ENCODE data around the gene SYP.

The SYP gene

DNA sequence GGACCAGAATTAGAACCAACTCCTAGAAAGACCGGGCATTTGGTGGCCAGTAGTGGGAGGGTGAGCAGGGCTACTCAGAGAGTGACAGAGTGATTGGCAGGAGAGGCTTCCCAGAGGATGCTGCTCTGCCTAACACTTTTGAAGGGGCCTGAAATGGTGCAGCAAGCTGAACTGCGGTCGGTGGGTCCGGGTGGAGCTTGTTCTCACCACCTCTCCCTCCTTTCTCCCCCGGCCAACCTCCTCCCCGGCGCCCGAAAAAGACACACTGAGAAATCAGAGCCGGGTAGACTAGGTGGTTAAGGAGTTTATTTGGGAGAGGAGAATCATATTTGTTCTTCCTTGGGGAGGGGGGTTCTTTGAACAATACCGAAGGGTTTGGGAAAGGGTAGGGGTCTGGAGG is 12.5 kb downstream of the SYP start:
- no peaks in the 10 kb centered on the region for H3K27me3 ChIP-seq (ENCODE audit: insufficient read depth, low read length)
- no peak overlapping the region for H3K27ac ChIP-seq (ENCODE audit: low read length)
- peak overlapping the region; percentile 61; the same call in 1 of the 2 replicates for H3K4me3 ChIP-seq (ENCODE audit: low read length)
- H3K36me3 ChIP-seq (ENCODE audit: insufficient read depth, low read depth, low read length), result no peaks in the 10 kb centered on the region
- H3K4me1 ChIP-seq (ENCODE audit: insufficient read depth, low read length), result no peaks in the 10 kb centered on the region; the same call in 1 of the 2 replicates
- no peaks in the 10 kb centered on the region for H3K9me3 ChIP-seq (ENCODE audit: insufficient read depth, low read depth, low read length)
- H3K9ac ChIP-seq (ENCODE audit: low read depth, low read length), result peak overlapping the region; percentile 27; the same call in 1 of the 2 replicates

GRCh38 chrX:49187028-49187394 is 13.0 kb downstream of the SYP start:
- Histone ChIP-seq H3K27me3 (ENCODE audit: insufficient read depth, low read length) (no peaks in the 10 kb centered on the region), H3K4me1 (ENCODE audit: insufficient read depth, low read length) (no peaks in the 10 kb centered on the region; the same call in 1 of the 2 replicates), H3K9me3 (ENCODE audit: insufficient read depth, low read depth, low read length) (no peaks in the 10 kb centered on the region), H3K27ac (ENCODE audit: low read length) (no peak overlapping the region), H3K9ac (ENCODE audit: low read depth, low read length) (peak overlapping the region; percentile 27; the same call in 1 of the 2 replicates), H3K4me3 (ENCODE audit: low read length) (peak overlapping the region; percentile 61), H3K36me3 (ENCODE audit: insufficient read depth, low read depth, low read length) (no peaks in the 10 kb centered on the region)

GRCh38 chrX:49186125-49187027 is 13.6 kb downstream of the SYP start, which contains the start of gene PRICKLE3:
PRICKLE3 (minus strand) TSS chrX:49186373; CDS start chrX:49186297, 76 bp downstream.
- no peaks in the 10 kb centered on the region; the same call in 1 of the 2 replicates for H3K4me1 ChIP-seq (ENCODE audit: insufficient read depth, low read length)
- H3K9me3 ChIP-seq (ENCODE audit: insufficient read depth, low read depth, low read length), result no peaks in the 10 kb centered on the region
- no peaks in the 10 kb centered on the region for H3K36me3 ChIP-seq (ENCODE audit: insufficient read depth, low read depth, low read length)
- peak within 1 kb of the TSS; percentile 27; the same call in 1 of the 2 replicates for H3K9ac ChIP-seq (ENCODE audit: low read depth, low read length)
- H3K27me3 ChIP-seq (ENCODE audit: insufficient read depth, low read length), result no peaks in the 10 kb centered on the region
- no peak within 1 kb of the TSS for H3K27ac ChIP-seq (ENCODE audit: low read length)
- peak within 1 kb of the TSS; percentile 62 for H3K4me3 ChIP-seq (ENCODE audit: low read length)

DNA sequence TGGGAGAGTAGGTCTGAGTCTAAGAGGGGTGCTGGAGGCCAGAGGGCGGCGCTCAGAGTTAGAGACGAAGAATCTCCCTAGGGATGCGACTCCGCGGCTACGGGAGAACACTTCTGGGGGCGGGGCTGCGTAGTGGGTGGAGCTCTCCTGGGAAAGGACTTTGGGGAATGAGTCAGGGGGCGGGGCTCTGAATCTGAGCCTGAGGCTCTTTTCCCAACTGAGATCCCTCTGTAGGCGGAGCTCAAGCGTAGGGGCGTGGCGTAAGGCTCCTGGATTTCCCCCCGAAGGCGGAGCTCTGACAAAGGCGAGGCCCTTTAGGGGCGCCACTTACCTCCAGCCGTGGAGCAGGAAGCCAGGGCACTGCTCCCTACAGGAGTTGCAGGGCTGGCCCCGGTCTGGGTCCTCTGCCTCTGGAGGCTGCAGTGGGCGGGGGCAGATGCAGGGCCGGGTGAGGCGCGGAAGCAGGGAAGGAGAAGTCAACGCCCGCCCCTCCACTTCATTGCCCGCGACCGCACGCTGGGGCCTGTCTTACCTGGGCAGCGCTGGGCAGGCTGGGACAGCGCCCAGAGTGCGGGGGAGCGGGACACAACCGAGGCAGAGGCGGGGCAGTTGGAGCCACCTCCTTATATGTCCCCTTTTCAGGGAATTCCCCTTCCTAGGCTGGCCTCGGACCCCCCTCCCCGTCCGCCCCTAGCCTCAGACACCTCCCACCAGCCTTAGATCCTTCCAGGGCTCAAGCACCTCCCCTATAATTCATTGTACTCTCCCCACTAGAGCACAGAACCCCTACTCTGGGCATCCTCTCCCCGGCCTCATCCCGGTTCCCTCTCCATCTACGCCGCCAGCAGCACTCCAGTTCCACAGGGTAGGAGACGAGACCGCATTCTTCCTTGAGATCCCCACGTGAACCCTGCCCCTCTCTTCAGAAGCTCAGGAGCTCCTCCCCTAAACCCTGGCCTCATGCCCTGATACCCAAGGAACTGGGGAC is 15.4 kb downstream of the SYP start:
- no peaks in the 10 kb centered on the region; the same call in 1 of the 2 replicates for H3K36me3 ChIP-seq (ENCODE audit: insufficient read depth, low read depth, low read length)
- no peaks in the 10 kb centered on the region for H3K27me3 ChIP-seq (ENCODE audit: insufficient read depth, low read length)
- no peaks in the 10 kb centered on the region for H3K9me3 ChIP-seq (ENCODE audit: insufficient read depth, low read depth, low read length)
- H3K4me1 ChIP-seq (ENCODE audit: insufficient read depth, low read length), result no peaks in the 10 kb centered on the region; the same call in 1 of the 2 replicates
- H3K27ac ChIP-seq (ENCODE audit: low read length), result no peak overlapping the region
- H3K9ac ChIP-seq (ENCODE audit: low read depth, low read length), result peak overlapping the region; percentile 51; the same call in 1 of the 2 replicates
- peak overlapping the region; percentile 62 for H3K4me3 ChIP-seq (ENCODE audit: low read length)

DNA sequence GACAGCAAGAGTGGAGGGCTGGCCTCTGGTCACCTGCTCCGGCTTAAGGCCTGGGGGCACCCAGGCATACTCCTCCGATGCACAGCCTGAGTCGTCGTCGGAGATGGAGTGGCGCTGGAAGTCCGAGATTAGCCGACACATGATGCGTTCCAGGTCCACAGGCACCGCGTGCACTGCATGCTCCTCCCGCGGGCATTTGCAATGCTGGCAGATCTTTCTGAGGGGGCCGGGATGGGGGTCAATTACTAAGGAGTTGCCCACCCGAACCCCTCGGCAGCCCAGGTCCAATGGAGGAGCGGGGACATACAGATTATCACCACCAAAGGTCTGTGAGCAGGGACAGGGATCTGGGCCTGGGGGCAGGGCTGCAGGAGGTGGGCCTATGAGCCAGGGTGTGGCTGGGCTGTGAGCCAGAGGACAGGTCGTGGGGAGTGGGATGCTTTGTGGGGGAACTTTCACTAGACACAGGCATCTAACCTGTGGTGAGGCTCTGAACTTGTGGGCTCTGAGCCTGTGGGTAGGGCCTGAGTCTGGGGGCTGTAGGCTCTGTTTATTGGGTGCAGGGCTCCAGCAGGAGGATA is 16.2 kb downstream of the SYP start:
- Histone ChIP-seq H3K27ac (ENCODE audit: low read length) (no peak overlapping the region), H3K36me3 (ENCODE audit: insufficient read depth, low read depth, low read length) (no peaks in the 10 kb centered on the region; the same call in 1 of the 2 replicates), H3K4me1 (ENCODE audit: insufficient read depth, low read length) (no peaks in the 10 kb centered on the region; the same call in 1 of the 2 replicates), H3K9ac (ENCODE audit: low read depth, low read length) (no peak overlapping the region), H3K27me3 (ENCODE audit: insufficient read depth, low read length) (no peaks in the 10 kb centered on the region), H3K9me3 (ENCODE audit: insufficient read depth, low read depth, low read length) (no peaks in the 10 kb centered on the region), H3K4me3 (ENCODE audit: low read length) (peak overlapping the region; percentile 26; the same call in 1 of the 2 replicates)

DNA sequence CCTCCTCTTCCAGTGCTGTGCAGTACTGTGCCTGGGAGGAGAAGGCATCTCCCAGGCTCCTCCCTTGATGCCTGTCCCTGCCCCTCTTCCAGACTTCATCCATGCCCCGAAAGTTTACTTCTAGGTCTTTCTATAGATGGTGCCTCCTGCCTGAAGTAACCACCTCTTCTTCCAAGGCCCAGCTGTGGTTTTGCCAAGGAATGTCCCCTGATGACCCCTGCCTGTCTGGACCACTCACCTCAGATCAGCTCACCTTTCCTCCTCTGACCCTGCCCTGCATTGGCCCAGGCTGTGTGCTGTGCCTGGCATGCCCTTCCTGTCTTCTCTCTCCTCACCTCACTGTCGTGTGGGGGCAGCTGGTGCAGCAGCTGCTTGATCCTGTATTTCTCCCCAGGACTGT is 20.6 kb downstream of the SYP start:
- H3K9ac ChIP-seq (ENCODE audit: low read depth, low read length), result no peak overlapping the region
- no peaks in the 10 kb centered on the region for H3K4me1 ChIP-seq (ENCODE audit: insufficient read depth, low read length)
- H3K4me3 ChIP-seq (ENCODE audit: low read length), result no peak overlapping the region
- H3K36me3 ChIP-seq (ENCODE audit: insufficient read depth, low read depth, low read length), result peaks cover 4% of the 10 kb centered on the region; the same call in 1 of the 2 replicates
- H3K27ac ChIP-seq (ENCODE audit: low read length), result no peak overlapping the region
- H3K27me3 ChIP-seq (ENCODE audit: insufficient read depth, low read length), result no peaks in the 10 kb centered on the region
- H3K9me3 ChIP-seq (ENCODE audit: insufficient read depth, low read depth, low read length), result no peaks in the 10 kb centered on the region

DNA sequence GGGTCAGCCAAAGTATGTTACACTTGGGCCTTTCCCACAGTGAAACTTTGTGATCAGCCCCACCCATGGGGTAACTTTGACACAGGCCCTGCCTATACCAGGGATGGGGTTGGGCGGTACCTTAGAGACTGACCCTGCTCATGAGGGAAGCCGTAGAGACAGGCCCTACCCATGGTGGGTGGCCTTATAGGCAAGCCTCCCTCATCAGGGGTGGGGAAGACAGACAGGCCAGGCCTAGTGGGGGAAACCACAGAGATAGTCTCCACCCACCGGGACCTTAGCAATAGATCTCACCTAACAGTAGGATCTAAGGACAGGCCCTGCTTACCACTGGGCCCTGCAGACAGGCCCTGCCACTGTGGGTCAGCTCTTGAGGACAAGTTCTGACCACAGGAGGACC is 21.5 kb downstream of the SYP start:
- Histone ChIP-seq H3K9me3 (ENCODE audit: insufficient read depth, low read depth, low read length) (no peaks in the 10 kb centered on the region), H3K36me3 (ENCODE audit: insufficient read depth, low read depth, low read length) (peaks cover 4% of the 10 kb centered on the region; the same call in 1 of the 2 replicates), H3K27ac (ENCODE audit: low read length) (no peak overlapping the region), H3K4me3 (ENCODE audit: low read length) (no peak overlapping the region), H3K4me1 (ENCODE audit: insufficient read depth, low read length) (no peaks in the 10 kb centered on the region), H3K27me3 (ENCODE audit: insufficient read depth, low read length) (no peaks in the 10 kb centered on the region), H3K9ac (ENCODE audit: low read depth, low read length) (no peak overlapping the region)

- Histone ChIP-seq H3K4me3 (ENCODE audit: low read length) (no peak overlapping the region), H3K36me3 (ENCODE audit: insufficient read depth, low read depth, low read length) (peaks cover 4% of the 10 kb centered on the region; the same call in 1 of the 2 replicates), H3K27me3 (ENCODE audit: insufficient read depth, low read length) (peaks cover 4% of the 10 kb centered on the region), H3K9ac (ENCODE audit: low read depth, low read length) (no peak overlapping the region), H3K4me1 (ENCODE audit: insufficient read depth, low read length) (no peaks in the 10 kb centered on the region), H3K9me3 (ENCODE audit: insufficient read depth, low read depth, low read length) (no peaks in the 10 kb centered on the region), H3K27ac (ENCODE audit: low read length) (no peak overlapping the region)
These were observed 22.0 kb downstream of the SYP start for GRCh38 chrX:49177873-49178480.

- H3K27me3 ChIP-seq (ENCODE audit: insufficient read depth, low read length), result peaks cover 10% of the 10 kb centered on the region
- no peak overlapping the region for H3K27ac ChIP-seq (ENCODE audit: low read length)
- H3K9ac ChIP-seq (ENCODE audit: low read depth, low read length), result no peak overlapping the region
- no peak overlapping the region for H3K4me3 ChIP-seq (ENCODE audit: low read length)
- no peaks in the 10 kb centered on the region for H3K9me3 ChIP-seq (ENCODE audit: insufficient read depth, low read depth, low read length)
- peaks cover 4% of the 10 kb centered on the region; the same call in 1 of the 2 replicates for H3K36me3 ChIP-seq (ENCODE audit: insufficient read depth, low read depth, low read length)
- no peaks in the 10 kb centered on the region for H3K4me1 ChIP-seq (ENCODE audit: insufficient read depth, low read length)
These were observed 22.6 kb downstream of the SYP start for GRCh38 chrX:49177338-49177833.

DNA sequence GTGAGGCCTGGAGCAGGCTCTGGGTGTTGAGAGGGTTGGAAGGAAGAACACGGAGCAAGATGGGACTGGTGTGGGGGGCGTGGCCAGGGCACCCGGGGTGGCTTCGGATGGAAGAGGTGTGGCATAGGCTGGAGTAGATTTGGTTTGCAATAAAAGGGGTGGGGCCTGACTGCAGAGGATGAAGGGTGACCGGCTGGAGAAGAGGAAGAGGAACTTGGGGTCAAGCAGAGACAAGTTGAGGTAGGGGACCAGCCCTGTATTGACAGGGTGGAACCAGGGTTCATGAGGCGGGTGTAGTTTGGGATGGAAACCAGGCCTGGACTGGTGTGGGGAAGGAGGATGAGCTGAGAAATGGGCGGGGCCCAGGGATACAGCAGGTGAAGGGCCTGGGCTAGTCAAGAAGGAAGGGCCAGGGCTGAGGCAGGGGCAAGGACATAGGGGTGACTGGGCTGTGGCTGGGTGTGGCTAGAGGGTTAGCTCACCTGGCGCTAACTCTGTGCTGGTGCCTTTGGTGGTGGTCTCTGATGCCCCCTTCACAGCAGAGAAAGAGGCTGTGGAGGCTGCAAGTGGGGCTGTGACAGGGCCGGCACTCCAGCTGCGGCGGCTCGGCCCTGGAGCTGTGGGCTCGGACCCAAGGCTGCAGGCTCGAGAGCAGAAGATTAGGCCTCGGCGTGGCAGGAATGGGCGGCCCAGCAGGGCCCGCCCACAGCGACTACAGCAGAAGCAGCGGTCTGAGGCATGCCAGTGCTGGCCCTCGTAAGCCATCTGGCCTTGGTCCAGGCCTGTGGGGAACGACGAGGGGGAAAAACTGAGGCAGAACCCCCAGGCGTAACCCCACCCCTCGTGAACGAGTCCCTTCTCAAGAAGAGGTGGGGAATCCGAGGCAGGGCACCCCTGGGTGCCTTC is 23.3 kb downstream of the SYP start:
- H3K36me3 ChIP-seq (ENCODE audit: insufficient read depth, low read depth, low read length), result peaks cover 4% of the 10 kb centered on the region; the same call in 1 of the 2 replicates
- H3K4me1 ChIP-seq (ENCODE audit: insufficient read depth, low read length), result no peaks in the 10 kb centered on the region
- H3K4me3 ChIP-seq (ENCODE audit: low read length), result no peak overlapping the region
- H3K27ac ChIP-seq (ENCODE audit: low read length), result no peak overlapping the region
- H3K27me3 ChIP-seq (ENCODE audit: insufficient read depth, low read length), result peaks cover 17% of the 10 kb centered on the region
- H3K9ac ChIP-seq (ENCODE audit: low read depth, low read length), result no peak overlapping the region
- H3K9me3 ChIP-seq (ENCODE audit: insufficient read depth, low read depth, low read length), result no peaks in the 10 kb centered on the region
